Lower lobe of right lung (tissue), 2 donors: ENCODE measurements around the gene PJA2. TPM values are rescaled to one million over a fixed set of nuclear protein-coding genes. Genes with fewer than 3 reads are reported as not detected.

Experiments
- ATAC-seq, 2 donors: fragments of 200-7000 bp; cut with Tn5 transposase; one replicate each; pipeline ENCODE4 v1.9.1; 2020 to 2022; ENCODE audit warnings: mild to moderate bottlenecking in 2 of 2, moderate library complexity in 2 of 2
- DNase-seq: peaks from one replicate; pipeline ENCODE4 v3.0.0-alpha.2; 2020
- H3K27ac ChIP-seq: fragments of 200-600 bp; one replicate; pipeline ENCODE4 v1.8.0; 2022
- H3K27me3 ChIP-seq: fragments of 200-600 bp; one replicate; pipeline ENCODE4 v1.8.0; 2022; ENCODE audit warnings: low read depth
- H3K36me3 ChIP-seq: fragments of 200-600 bp; one replicate; pipeline ENCODE4 v1.8.0; 2022; ENCODE audit warnings: mild to moderate bottlenecking
- H3K4me1 ChIP-seq: fragments of 200-600 bp; one replicate; pipeline ENCODE4 v1.8.0; 2022
- H3K4me3 ChIP-seq: fragments of 200-600 bp; one replicate; pipeline ENCODE4 v1.8.0; 2022; ENCODE audit warnings: mild to moderate bottlenecking
- H3K9me3 ChIP-seq: fragments of 200-600 bp; one replicate; pipeline ENCODE4 v1.8.0; 2022
- intact Hi-C: fragments of 100-400 bp; cut with DNase I; formaldehyde crosslinking; loops from one replicate; pipeline ENCODE4 v1.11.0; 2022
- long read RNA-seq: library from polyadenylated mRNA; unstranded; transcript quantifications from one replicate; pipeline ENCODE4 v2.0.0, GENCODE V29; 2021
- total RNA-seq: library from RNA; stranded (reverse); fragmentation: NEBNext Ultra II Directional; extraction: Animal tissue kit (Norgen Biotek cat#: 25700); gene quantifications from one replicate; pipeline ENCODE4 v1.2.1, GENCODE V29; 2021
- TF ChIP-seq, protein P1 (sequence below): fragments of 200-600 bp; IDR thresholded peaks from one replicate; pipeline ENCODE4 v1.8.0; 2022; ENCODE audit warnings: antibody characterized with exemption, mild to moderate bottlenecking
- donor health status: DM: no; HTN: yes; CAD: no; lungs with severe emphysema.

Gene PJA2, protein sequence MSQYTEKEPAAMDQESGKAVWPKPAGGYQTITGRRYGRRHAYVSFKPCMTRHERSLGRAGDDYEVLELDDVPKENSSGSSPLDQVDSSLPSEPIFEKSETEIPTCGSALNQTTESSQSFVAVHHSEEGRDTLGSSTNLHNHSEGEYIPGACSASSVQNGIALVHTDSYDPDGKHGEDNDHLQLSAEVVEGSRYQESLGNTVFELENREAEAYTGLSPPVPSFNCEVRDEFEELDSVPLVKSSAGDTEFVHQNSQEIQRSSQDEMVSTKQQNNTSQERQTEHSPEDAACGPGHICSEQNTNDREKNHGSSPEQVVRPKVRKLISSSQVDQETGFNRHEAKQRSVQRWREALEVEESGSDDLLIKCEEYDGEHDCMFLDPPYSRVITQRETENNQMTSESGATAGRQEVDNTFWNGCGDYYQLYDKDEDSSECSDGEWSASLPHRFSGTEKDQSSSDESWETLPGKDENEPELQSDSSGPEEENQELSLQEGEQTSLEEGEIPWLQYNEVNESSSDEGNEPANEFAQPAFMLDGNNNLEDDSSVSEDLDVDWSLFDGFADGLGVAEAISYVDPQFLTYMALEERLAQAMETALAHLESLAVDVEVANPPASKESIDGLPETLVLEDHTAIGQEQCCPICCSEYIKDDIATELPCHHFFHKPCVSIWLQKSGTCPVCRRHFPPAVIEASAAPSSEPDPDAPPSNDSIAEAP
- 84.0 TPM for total RNA-seq
- long read RNA-seq, full-length matches to known transcripts = 148 of 174 reads
- long read RNA-seq, partial matches to known transcripts = 13 of 174 reads
- long read RNA-seq, other reads (novel, unspliced or antisense) = 13 of 174 reads

DNA sequence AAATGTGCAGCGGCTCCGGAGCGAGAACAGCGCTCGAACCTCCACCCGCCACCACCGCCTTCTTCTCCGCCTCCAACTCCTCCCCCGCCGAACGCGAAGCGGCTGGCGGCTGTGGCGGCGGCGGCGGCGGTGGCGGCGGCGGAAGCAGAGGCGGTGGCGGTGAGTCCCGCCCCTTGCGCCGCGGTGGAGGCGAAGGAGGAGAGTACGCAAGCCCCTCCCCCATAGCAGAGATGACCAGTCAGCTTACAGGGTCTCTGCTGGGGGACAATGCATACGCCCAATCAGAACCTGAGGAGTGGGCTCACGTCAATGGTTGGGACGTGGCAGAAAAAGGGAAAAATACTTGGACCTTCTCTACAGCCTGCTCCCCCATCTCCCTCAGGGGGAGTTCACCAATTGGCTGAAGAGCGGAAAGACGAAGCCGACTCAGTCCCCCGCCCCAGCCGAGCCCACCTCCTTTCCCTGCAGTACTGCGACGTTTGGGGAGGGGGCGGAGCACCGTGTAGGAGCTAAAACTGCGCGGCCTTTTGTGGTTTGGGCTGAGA is at the start of gene PJA2:
Gene PJA2 (minus strand): TSS at position 131 of the 545 bp plus-strand sequence. CDS start 26,541 bp downstream, outside the sequence.
- TF ChIP-seq, protein P1, sequence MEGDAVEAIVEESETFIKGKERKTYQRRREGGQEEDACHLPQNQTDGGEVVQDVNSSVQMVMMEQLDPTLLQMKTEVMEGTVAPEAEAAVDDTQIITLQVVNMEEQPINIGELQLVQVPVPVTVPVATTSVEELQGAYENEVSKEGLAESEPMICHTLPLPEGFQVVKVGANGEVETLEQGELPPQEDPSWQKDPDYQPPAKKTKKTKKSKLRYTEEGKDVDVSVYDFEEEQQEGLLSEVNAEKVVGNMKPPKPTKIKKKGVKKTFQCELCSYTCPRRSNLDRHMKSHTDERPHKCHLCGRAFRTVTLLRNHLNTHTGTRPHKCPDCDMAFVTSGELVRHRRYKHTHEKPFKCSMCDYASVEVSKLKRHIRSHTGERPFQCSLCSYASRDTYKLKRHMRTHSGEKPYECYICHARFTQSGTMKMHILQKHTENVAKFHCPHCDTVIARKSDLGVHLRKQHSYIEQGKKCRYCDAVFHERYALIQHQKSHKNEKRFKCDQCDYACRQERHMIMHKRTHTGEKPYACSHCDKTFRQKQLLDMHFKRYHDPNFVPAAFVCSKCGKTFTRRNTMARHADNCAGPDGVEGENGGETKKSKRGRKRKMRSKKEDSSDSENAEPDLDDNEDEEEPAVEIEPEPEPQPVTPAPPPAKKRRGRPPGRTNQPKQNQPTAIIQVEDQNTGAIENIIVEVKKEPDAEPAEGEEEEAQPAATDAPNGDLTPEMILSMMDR = peak; percentile 32
- DNase-seq = peak; percentile 99
- H3K36me3 ChIP-seq = no peaks in the 10 kb centered on the region
- H3K9me3 ChIP-seq = no peaks in the 10 kb centered on the region
- peak; percentile 97 to 98 for ATAC-seq
- intact Hi-C loops = no loop called here
- peak within 1 kb of the TSS; percentile 95 for H3K27ac ChIP-seq
- H3K4me1 ChIP-seq = peaks cover 44% of the 10 kb centered on the region
- H3K4me3 ChIP-seq = peak within 1 kb of the TSS; percentile 72
- no peaks in the 10 kb centered on the region for H3K27me3 ChIP-seq

DNA sequence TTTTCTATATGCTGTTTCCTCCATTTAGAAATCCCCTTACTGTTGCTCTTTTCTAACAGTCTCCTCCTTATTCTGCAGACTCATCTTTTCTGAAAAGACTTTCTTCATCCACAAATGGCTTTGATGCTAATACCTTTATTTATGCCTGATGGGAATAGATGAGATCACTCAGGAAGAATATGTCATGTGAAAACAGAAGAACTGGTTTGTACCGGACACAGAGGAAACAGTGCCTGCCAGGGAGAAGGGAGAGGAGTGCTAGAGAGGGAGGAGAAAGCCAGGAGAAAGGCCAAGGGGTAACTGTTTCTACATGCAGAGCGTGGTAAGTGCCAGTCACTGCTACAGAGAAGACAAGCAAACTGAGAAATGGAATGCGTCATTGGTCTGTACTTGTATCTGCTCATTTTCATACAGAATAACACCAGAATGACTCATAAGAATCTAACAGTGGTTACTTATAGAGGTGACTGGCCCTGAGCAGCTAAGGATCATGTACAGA is 45.9 kb upstream of the PJA2 start:
- Histone ChIP-seq H3K9me3 (no peaks in the 10 kb centered on the region), H3K4me1 (peaks cover 11% of the 10 kb centered on the region), H3K36me3 (no peaks in the 10 kb centered on the region), H3K4me3 (no peak overlapping the region), H3K27me3 (no peaks in the 10 kb centered on the region), H3K27ac (peak overlapping the region; percentile 9)
- intact Hi-C loops = no loop called here
- ATAC-seq (peak; percentile 85 to 97), DNase-seq (no peak)
- TF ChIP-seq, protein P1 = no peak

DNA sequence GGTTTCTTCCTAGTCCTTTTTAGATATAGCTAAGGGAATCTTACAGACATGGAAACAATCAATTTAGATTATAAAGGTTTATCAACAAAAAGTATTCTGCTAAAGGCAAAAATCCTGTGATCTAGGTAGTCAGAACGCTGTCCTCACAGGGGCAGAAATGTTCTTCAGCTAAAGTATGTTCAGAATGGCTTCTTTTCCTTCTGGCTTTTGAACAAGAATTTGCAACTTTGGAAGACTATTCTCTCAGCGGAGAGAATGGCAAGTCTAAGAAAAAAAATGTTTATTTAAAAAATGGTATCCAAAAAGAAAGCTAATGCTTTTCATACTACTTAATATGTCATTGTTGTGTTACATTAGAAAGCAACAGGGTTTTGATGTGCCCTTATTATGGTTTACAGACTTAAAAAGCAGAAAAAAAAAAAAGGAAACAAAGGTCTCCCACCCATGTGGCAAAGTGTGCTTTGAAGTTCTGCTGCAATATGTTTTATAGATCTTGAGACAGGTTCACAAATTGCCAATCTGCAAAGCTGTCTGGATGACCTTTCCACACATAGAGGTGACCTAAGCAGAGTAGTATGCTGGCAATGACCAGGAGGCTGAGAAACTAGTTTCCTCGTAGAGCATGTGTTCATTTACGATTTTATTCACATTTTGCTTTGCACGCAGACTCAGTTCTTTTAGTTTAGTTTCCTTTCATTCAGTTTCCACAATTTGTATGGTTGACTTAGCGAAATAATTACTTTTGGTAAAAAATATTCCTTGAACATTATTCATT is 45.1 kb upstream of the PJA2 start:
- DNase-seq = no peak

DNA sequence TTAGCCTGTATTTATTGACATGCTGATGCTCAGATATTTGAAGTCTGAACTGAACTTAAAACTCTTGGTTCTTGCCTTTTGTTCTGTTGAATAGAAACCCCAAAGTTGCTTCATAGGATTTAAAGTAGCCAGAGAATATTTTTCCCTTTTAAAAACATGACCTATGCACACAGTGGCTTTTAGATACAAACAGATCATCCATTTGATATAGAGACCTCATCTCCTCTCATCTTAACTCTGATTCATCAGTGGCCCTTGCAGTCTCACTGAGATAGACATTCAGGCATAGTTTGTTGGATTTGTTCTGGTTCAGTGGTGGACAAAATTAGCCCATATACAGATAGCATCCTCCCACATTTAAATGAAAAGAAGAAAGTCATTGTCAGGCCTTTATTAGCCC is 43.5 kb upstream of the PJA2 start:
- intact Hi-C loops = no loop called here
- H3K27ac ChIP-seq = no peak overlapping the region
- DNase-seq (no peak), ATAC-seq (no peak)
- no peaks in the 10 kb centered on the region for H3K36me3 ChIP-seq
- no peaks in the 10 kb centered on the region for H3K27me3 ChIP-seq
- H3K4me3 ChIP-seq = no peak overlapping the region
- TF ChIP-seq, protein P1 = no peak
- H3K4me1 ChIP-seq = peaks cover 11% of the 10 kb centered on the region
- no peaks in the 10 kb centered on the region for H3K9me3 ChIP-seq

More for the DNA sequence above, 45.1 kb upstream of the PJA2 start:
- intact Hi-C loops = no loop called here
- ATAC-seq = peak in 1 of 2 donors; percentile 45
- TF ChIP-seq, protein P1 = no peak
- no peak overlapping the region for H3K4me3 ChIP-seq
- peaks cover 11% of the 10 kb centered on the region for H3K4me1 ChIP-seq
- peak overlapping the region; percentile 9 for H3K27ac ChIP-seq
- H3K27me3 ChIP-seq = no peaks in the 10 kb centered on the region
- H3K36me3 ChIP-seq = no peaks in the 10 kb centered on the region
- no peaks in the 10 kb centered on the region for H3K9me3 ChIP-seq

DNA sequence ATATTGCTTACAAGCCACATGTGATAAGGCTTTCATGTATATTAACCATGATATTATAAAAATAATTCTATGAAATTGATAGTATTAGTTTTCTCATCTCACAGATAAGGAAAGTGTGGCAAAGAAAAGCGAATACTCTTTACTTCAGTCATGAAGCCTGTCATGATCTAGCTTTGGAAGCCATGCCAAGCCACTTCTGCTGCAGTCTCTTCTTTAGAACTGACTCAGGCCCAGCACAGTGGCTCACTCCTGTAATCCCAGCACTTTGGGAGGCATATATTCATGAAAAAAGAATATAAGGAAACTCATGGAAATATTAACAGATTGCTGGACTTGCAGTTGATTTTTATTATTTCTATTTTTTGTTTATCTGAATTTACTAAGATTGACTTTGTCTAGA is 42.9 kb upstream of the PJA2 start:
- ATAC-seq (no peak), DNase-seq (no peak)
- Histone ChIP-seq H3K36me3 (no peaks in the 10 kb centered on the region), H3K9me3 (no peaks in the 10 kb centered on the region), H3K27ac (no peak overlapping the region), H3K4me3 (no peak overlapping the region), H3K4me1 (peaks cover 11% of the 10 kb centered on the region), H3K27me3 (no peaks in the 10 kb centered on the region)
- intact Hi-C loops = no loop called here
- TF ChIP-seq, protein P1 = no peak
